NCI-H1694 (cell line): ENCODE results near the gene MAD1L1.
A peak's percentile ranks its signal among the peaks of the same experiment; 100 is the strongest.
"Not testable (repeated sequence)": the region's sequence is repeated elsewhere in the genome, so short reads cannot be mapped to it uniquely, and the experiment has no call there.

Source experiments
- DNase-seq: peaks from one replicate; lab custom pipeline; 2025; lab: John Stamatoyannopoulos, UW

MAD1L1 gene

DNA sequence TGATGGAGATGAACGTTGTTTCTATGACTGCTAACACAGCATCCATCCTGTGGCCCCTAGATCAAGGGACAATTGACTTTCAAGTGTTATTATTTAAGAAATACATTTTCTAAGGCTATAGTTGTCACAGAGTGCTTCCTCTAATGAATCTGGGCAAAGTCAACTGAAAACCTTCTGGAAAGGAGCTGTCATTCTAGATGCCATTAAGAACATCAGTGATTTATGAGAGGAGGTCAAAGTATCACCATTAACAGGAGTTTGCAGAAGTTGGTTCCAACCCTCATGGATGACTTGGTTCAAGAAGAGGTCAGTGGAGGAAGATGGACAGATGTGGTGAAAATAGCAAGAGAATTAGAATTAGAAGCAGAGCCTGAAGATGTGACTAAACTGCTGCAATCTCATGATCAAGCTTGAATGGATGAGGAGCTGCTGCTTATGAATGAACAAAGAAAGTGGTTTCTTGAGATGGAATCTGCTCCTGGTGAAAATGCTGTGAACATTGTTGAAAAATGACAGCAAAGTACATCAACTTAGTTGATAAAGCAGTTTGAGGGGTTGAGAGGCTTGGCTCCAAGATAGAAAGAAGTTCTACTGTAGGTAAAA lies 400.7 kb downstream of the MAD1L1 start:
- not testable (repeated sequence) for DNase-seq

DNA sequence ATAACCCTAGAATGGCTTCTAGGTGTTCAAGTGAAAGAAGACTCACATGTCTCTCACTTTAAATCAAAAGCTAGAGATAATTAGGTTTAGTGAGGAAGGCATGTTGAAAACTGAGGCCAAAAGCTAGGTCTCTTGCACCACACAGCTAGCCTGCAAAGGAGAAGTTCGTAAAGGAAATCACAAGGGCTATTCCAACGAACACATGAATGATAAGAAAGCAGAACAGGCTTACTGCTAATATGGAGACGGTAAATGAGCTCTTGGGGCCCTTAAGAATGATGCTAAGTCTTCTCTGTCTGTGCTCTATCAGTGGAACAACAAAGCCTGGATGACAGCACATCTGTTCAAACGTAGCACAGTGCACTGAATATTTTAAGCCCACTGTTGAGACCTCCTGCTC lies 401.3 kb downstream of the MAD1L1 start:
- DNase-seq: not testable (repeated sequence)

DNA sequence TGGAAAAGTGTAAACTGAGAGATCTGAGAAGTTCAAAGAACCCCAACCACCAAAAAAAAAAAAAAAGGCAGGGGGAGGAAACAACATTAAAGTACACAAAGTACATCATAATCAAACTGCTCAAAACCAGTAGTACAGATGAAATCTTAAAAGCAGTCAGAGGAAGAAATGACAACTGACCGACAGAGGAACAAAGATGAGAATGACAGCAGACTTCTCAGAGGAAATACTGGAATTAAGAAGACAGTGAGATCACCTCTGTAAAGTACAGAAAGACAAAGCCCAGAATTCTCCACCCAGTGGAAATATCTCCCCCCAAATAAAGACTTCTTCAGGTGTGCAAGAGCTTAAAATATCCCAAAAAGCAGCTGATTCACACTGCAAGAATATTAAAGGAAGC lies 403.1 kb downstream of the MAD1L1 start:
- not testable (repeated sequence) for DNase-seq

DNA sequence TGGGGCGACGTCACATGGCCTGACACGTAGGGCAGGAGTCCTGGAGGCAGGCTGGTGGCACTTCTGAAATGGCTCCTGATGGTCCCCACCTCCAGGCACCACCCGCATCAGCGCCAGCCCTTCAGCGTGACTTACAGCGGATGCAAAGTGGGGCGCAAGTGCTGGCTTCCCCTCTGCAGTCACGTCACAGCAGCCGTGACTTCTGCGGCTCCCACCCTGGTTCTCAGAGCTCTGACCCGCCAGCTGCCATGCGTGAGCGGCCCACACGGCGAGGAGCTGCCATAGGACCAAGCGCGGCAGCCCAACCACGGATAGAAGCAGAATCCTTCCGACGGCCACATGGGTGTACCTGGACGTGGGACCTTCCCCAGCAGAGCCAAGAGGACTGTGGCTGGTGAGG lies 403.6 kb downstream of the MAD1L1 start:
- no peak for DNase-seq

DNA sequence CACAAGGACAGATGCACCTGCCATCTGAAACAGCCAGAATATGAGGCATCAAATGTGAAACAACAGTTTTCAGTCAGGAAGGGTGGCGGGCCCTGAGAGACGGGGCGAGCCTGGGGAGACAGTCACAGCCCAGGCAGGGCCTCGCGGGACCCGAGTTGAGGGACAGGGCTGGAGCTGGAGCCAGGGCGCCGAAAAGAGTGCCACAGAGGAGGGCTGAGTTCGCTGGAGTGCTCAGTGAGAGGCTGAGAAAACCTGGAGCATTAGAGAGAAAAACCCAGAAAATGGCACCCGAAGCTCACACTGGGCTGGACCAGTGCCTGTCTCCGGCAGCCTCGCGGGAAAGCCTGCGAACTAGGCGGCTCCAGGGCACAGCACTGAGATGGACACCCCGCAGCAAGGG lies 404.6 kb downstream of the MAD1L1 start:
- DNase-seq: not testable (repeated sequence)

DNA sequence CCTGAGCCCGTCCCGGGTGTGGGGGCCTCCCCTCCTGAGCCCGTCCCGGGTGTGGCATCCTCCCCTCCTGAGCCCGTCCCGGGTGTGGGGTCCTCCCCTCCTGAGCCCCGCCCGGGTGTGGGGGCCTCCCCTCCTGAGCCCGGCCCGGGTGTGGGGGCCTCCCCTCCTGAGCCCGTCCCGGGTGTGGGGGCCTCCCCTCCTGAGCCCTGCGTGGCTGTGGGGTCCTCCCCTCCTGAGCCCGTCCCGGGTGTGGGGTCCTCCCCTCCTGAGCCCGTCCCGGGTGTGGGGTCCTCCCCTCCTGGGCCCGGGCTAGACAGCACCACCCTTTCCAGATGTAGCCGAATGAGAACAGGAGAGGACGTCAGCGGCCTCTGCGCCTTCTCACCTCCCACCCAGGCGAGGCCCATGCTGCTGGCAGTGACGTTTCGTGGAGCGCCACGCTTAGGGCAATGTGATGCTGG lies 405.2 kb downstream of the MAD1L1 start:
- not testable (repeated sequence) for DNase-seq

DNA sequence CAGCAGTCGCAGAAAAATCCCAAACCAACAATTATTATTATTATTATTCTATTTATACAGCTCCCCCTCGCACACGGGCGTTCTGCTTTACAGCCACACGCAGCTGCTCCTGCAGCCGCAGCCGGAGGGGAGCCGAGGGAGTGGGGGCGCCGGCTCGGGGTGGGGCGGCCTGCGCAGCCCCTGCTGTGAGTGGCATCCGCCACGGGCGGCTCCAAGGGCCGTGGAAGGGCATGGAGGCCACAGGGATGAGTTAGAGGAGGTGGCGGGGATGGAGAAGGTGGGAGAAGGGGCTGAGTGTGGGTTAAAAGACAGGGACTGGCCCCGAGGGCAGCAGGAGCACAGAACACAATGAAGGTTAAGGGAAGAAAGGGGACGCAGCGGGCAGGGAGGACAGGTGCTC lies 405.8 kb downstream of the MAD1L1 start:
- DNase-seq: not testable (repeated sequence)

DNA sequence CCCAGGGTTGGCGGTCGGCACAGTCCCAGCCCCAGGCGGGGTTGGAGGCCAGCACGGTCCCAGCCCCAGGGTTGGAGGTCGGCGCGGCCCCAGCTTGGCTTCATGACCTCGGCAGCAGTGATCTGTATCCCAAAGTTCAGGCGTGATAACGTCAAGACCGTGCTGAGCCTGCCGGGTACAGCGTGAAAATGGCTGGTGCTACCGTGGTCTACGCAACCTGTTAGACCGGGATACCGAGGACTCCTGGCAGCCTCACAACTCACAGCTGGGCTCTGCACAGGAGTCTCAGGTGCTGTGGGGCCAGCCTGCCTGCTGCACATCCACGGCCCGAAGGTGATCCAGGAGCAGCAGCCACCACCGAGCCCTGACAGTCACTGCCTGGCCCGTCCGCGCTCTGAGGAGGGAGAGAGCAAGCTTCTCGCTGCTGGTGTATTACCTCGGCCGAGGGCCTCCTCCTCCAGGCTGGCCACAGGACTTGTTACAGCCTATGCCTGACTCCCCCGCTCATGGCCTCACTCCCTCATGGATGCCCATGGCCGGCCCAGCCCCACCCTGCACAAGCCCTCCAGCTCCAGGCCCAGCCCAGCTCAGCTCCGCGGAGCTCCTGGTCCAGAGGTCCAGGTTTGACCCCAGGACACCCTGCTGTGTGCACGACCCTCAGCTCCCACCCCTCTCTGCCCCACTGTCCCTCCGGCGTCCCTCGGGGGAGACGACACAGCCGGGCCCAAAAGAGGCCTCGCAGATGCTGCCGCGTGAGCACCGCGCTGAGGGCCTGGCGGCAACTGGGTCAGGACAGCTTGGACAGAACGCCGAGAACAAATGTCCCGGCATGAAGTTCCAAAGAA lies 406.6 kb downstream of the MAD1L1 start:
- no peak for DNase-seq

DNA sequence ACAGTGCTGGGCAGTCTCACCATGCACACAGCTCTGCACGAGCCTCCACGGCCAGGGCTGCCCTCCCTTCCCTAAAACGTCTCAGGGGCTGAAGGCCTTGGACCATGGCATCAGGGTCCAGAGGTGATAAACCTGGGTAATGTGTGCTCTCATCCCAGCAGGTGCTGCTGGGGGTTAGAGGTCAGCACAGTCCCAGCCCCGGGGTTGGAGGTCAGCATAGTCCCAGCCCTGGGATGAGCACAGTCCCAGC lies 407.2 kb downstream of the MAD1L1 start:
- not testable (repeated sequence) for DNase-seq

DNA sequence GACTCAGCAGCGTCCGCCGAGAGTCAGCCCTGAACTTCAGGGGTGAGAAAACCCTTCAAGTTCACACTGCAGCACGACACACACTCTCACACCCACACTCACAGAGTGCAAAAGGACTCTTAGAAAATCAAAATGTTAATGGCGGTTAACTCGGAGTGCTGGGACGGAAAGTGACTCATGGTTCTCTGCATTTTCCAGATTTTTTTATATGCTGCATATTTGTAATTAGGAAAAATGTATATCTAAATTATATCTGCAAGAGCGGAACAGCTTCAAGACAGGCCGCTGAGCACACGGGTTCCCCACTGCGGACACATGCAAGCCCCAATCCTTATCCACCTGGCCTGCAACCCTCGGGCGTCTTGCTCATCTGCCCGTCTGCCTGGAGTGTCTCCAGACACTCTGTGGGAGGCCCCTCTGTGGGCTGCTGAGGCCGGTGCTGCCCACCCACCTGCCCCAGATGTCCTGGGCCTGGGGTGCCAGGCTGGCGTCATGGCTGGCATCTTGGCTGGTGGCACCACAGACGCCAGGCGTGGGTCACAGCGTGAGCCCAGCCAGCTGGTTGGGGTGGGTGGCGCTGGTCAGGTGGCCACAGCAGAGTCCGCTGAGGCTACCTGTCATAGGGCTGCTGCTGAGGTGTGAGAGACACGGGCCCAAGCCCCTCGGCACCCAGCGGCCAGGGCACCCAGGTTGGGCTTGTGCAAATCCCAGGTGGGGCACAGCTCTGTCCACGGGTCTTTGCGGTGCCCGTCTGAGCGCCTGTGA lies 407.7 kb downstream of the MAD1L1 start:
- DNase-seq: not testable (repeated sequence)

DNA sequence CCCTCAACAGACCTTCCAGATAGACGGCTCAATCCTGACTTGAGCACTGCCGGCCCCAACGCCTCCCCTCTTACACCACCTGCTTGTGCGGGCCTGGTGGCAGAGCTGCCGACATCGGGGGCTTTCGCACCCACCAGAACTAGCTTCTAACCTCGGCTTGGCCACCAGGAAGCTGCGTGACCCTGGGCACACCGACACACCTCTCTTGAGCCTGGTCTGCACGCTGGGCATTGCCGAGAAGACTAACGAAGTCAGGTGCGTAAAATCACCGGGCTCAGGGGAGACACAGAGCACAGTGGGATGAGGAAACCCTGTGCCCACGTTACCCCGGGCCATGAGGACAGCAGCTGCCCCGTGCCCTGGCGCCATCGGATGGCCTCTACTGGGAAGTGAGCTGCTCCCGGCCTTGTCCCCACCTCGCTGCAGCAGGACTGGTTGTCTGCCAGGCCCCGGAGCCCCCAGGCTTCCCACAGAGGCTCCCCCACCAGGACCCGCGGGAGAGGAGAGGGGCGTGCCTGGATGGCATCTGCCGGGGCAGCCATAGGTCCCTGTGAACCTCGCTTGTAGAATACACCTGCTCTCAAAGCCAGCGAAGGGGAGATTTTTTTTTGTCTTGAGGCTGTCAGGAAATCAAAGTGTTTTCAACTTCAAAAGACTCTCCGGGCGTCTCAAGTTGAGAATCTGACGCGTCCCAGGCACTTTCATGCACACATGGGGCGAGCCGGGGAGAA lies 408.4 kb downstream of the MAD1L1 start:
- DNase-seq: not testable (repeated sequence)

DNA sequence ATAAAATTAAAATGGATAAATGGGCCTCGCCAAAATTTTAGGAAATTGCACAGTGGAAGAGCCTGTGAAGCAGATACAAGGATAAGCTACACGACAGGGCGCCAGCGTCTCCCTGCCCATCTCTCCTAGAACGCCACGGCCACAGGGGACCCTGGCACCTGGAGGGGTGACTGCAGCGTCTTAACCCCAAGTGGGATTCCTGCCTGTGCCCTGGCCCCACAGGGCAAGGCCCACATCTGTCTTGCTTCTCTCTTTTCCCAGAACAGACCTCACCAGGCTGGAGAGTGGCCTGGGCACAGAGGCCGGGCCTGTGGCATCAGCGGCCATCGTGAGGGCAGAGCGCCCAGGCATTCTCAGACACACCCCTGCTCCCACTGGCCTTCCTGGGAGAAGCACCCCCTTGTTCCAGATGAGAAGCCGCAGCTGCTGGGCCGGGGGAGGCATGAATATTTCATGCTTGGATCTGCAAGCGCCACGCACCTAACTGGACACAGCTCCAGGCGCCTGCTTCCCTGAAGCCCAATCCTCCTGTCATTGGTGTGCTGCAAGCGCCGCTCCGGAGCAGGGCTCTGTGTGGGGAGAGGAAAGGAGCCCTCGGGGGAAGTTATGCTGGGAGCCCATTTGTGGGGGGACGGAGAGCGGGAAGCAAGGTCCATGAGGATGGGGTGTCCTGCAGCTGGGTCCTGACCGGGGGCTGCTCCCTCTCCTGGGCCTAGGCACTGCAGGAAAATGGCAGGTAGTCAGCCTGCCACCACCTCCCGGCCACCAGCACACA lies 409.2 kb downstream of the MAD1L1 start:
- DNase-seq: no peak

DNA sequence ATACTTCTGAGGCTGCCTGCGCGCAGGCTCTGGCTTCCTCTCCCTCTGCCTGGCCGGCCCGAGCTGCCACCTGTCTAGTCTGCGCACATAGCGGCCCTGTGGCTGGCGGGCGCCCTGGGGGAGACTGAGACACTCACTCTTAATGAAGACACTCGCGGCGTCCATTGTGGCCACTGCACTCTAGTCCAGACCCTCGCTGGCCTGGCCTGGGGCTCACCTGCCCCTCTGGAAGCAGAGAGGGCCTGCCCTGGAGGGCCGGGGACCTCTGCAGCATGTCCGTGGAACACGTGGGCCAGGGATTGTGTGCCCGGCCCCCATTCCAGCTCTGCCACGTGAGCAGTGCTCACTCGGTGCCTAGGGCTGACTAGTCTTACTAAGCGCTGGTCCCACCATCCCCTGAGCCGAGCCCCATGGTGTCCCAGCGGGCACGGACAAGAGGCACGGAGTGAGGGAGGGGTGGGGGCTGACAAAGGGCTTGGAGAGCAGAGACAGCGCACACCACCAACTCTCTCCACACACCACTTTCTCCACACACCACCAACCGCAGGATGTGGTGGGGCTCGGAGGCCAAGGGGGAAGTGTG lies 413.4 kb downstream of the MAD1L1 start:
- no peak for DNase-seq

DNA sequence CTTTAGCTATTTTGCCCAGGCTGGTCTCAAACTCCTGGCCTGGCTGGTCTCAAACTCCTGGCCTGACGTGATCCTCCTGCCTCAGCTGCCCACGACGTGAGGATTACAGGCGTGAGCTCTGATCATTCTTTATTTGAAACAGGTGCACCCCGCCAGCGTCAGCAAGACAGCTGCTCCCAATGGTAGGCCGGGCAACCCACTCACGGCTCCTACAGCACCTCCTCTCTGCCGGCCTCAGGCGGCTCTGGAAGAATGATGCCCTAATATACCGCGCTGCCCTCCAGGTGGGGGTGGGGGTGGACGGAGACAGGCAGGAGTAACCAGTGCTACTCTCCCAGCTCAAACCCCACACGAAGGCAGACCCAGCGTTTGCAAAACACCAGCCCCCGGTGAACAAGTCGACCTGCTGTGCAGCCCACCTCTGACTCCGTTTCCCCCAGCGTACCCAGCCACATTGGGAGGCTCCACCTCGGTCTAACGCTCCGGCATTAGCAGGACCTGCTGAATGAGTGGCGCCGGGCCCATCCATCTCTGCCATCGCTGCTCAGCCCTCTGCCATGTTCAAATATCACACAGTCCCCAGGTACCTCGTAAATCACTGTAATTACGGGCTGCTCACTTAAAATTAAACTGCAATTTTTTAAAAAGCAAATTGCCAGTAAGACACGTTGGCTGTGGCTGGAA lies 414.0 kb downstream of the MAD1L1 start:
- no peak for DNase-seq

DNA sequence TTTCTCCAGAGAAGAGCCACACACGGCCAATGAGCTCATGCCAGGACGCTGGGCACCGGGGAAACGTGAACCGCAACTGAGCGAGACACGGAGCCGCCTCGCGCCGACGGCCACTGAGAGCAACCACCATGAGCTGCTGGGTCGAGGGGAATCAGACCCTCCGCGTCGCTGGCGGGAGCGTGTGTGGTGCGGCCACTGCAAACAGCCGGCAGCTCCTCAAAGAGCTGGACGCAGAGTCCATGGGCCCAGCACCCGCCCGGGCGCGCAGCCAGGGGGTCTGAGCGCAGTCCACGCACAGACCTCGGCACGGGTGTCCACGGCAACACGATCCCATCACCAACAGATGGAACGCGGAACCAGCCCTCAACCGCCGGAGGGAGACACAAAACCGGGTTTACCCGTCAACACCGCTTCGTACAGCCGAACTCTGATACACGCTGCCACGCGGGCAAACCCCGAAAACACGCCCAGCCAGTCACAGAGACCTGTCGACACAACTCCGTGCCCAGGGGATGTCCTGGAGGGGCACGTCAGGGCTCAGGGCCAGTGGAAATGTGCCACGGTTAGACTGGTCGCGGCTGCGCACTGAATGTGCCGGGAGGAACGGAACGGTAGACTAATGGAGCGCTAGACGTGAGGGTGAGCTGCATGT lies 415.6 kb downstream of the MAD1L1 start:
- DNase-seq: no peak

DNA sequence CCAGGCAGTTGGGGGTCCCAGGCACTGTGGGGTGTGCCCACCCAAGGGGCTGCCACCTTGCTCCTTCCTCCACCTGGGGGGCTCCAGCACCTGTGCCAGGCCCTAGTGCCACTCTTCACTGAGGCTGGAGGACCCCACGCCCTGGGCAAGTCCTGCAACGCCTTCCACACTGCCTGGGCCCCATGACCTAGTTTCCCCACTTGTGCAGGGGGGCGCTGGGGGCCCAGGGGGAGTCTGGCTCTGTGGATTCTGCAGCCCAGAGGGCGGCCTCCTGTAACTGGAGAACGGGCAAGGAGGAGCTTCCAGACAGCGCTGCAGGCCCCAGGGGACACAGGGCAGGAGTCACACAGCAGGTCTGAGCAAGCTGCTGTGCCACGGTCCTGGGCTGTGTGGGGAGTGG lies 416.3 kb downstream of the MAD1L1 start:
- not testable (repeated sequence) for DNase-seq

DNA sequence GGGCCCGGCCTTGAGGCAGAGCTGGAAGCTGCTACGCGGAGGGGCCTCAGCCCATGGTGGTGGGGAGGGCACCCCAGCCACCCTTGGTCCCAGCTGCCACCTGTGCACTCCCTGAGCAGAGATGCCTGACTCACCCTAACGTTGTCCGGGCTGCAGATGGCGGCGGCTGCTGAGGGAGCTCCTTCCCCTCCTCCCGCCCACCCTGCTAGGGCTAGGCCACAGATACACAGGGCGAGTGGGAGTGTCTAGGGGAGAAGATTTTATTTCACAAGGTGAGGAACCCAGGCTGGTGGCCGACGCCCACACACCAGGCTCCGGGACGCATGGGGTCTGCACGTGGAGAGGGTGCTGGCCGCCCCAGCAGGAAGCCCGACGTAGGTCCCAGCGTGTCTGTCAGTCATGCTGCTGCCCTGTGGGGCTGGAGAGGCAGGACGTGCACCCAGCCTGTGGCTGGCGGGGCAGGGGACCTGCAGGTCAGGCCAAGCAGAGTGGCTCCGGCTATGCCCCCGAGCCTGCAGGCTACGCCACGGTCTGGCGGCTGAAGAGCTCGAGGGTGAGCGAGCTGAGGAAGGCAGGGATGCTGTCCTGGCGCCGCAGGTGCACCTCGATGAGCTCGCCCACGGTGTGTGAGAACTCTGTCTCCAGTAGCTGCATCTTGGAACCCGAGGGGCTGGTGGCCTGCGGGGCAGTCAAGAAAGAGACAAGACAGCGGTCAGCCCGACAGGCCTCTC lies 417.0 kb downstream of the MAD1L1 start:
- DNase-seq: peak; percentile 49

DNA sequence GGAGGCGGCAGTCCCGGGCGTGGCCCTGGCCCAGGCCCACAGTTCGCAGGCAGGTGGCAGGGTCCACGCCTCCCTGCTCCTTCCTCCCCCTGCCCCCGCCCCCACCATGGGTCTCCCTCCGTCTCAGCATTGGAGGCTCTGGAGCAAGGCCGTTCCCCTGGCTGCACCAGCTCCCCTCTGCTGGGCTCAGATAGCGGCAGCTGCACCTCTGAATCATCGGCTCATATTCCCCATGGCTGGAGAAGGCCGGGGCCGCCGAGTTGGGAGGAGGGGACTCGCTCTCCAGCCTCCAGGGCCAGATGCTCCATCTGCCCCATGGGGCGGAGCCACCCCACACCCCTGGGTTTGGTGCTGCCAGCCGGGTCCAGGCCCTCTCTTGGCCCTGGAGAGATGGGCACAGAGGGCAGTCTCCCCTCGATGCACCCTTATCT lies 417.7 kb downstream of the MAD1L1 start:
- DNase-seq: peak; percentile 71

DNA sequence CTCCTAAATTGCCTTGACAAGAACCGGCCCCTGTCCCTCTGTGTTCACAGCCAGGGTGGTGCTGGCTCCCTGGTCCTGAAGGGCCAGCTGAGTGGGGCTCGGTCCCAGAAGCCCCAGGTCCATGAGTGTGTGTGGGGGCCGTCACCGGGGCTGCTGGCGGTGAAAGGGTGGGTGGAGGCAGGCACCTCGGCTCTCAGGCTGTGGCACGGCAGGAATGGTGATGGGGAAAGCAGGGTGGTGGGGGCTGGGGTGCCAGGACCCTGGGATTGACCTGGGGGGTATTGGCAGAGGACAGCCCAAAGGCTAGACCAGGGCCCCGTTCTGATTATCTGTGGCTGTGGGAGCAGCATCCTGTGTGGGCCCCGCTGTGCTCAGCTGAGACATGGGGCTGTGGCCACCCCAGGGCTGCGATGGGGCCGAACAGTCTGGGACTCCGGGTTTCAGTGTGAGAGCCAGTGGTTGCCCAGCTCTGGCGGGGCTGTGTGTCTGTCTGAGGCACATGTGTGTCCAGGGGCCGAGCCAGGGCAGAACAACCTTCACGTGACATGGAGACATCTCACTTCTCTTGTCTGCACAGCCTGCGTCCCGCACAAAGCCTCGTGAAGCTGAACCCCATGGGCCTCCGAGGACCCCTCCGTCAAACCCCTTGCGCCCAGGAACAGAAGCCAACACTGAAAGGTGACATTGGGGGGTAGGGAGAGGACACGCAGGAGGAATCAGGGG lies 418.5 kb downstream of the MAD1L1 start:
- DNase-seq: no peak
